Measurements from ENCODE around the gene MAN1C1. TPM values are rescaled to one million over a fixed set of nuclear protein-coding genes. Genes with fewer than 3 reads are reported as not detected.

MAN1C1 gene
- total RNA-seq: 10 to 100 TPM in 1 of 2 donors, 1 to 10 TPM in 1; 4.4 to 10.9 TPM

DNA sequence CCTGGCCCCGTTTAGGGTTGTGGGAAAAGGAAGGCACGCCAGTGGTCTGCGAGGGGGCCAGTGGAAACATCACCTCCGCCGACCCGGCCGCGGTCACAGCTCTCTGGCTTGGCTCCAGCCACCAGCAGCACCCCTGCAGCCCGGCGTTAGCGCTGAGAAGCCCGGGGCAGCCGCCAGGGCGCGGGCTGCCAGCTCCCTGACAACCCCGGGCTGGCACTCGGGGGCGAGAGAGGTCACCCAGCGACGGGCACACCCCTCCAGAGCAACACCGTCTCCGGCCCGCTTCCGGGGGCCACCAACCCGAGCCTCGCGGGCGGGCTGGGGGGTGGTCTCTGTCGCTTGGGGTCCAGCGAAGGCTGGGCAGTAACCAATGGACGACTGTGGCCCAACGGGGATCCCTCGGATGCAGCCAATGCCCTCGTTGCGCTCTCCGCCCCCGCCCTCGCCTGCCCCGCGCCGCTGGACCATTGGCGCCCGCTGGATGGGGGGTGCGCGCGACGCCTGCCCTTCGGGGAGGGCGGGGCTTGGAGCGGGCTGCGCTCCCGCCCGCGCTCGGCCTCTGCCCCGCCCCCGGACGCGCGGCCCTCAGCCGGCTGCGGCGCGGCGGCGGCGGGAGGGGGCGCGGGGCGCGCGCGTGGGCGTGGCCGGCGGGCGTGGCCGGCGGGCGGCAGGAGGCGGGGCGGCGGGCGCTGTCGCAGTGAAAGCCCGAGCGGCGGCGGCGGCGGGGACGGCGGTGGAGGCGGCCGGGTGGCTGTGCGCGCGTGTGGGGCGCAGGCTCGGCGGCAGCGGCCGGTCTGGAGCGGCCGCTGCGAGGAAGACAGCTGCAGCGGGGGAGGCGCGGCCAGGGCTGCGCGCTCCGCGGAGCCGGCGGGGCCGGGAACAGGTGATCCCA, at the start of gene MAN1C1:
TSS of gene MAN1C1 (plus strand) at position 697 of the 892 bp plus-strand sequence. CDS start 1,007 bp downstream, outside the sequence.
- H3K36me3 ChIP-seq (replicated peaks in 1 of 2; ENCODE audit: insufficient read depth in 1 of 2, low read depth in 2 of 2): no peaks in the 10 kb centered on the region
- WGBS, 2 donors: 0 to 1% methylated on average over 15 to 98 of the region's 116 CpGs
- DNase-seq: peak; percentile 81 to 89 (median 87)
- peak within 1 kb of the TSS; percentile 38 to 74 (median 65) for H3K27ac ChIP-seq
- peaks cover 24% of the 10 kb centered on the region for H3K4me1 ChIP-seq
- H3K4me3 ChIP-seq: peak within 1 kb of the TSS; percentile 47 to 62
- H3K27me3 ChIP-seq: no peaks in the 10 kb centered on the region
- ATAC-seq: peak; percentile 92
- intact Hi-C loops (cut with DNase I): no loop called here
- H3K9me3 ChIP-seq: no peaks in the 10 kb centered on the region
- TF ChIP-seq CTCF (IDR thresholded peaks at IDR 0.05) (peak in 6 of 7 experiments; percentile 25 to 64 (median 56)), POLR2A (IDR thresholded peaks at IDR 0.05) (no peak)

DNA sequence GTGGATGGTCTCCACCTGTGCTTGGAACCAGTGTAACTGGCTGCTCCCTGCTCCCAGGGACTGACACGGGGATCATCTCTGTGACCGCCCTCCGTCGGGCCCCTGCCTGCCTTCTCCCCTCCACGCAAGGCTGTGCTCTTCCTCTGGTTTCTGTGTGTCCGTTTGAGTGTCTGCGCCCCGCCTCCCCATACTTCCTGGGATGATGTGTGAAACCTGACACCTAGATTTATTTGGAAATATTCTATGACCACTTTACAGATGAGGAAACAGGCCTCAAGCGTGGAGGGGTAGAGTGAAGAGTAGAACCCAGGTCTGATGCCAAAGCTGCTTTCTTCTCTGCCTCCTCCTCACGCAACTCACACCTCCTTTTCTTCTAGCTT, 48.9 kb upstream of the MAN1C1 start:
- DNase-seq (no peak), ATAC-seq (no peak)
- peak overlapping the region in 2 of 4 donors; percentile 8 to 39 for H3K27ac ChIP-seq
- H3K4me1 ChIP-seq: peaks cover 4% of the 10 kb centered on the region
- no peak overlapping the region for H3K4me3 ChIP-seq
- peaks cover 0 to 10% of the 10 kb centered on the region in 2 donors for H3K36me3 ChIP-seq (replicated peaks in 1 of 2; ENCODE audit: insufficient read depth in 1 of 2, low read depth in 2 of 2)
- 84 to 89% methylated on average over 10 of the region's 10 CpGs for WGBS, 2 donors
- intact Hi-C loops (cut with DNase I): no loop called here
- TF ChIP-seq CTCF (IDR thresholded peaks at IDR 0.05) (no peak), POLR2A (IDR thresholded peaks at IDR 0.05) (no peak)
- H3K27me3 ChIP-seq: no peaks in the 10 kb centered on the region
- H3K9me3 ChIP-seq: no peaks in the 10 kb centered on the region

DNA sequence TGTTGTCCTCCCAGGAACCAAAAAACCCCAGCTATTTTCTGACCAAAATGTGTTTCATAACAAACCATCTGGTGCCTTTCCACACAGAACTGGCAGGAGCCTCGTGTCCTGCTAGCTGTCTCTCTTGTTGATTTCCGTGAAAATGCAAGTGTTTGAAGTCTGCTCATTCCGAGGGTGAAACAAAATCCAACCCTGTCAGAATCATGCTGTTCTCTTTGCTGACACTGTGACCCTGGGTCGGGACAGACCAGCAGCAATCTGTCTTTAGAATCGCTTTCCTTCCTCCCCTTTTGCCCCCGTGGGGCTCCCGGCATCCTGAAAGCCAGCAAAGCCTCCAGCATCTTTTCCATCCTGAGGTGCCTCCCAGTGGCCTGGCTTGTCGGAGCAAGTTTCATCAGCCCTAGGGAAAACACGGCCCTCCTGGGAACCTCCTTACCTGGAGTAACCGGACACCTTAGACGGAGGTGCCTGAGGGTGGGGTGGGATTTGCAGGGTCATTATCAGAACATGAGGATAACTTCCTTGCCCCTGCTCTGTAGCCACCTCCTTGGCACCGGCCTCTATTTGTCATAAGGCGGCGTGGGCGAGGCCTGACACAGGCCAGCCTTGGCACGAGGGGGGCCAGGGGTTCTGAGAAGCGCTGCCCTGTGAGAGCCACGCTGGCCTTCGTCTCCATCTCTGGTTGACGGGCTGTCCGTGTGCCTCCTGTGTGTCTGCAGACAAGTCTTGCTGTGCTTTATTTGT, 48.3 kb upstream of the MAN1C1 start:
- Histone ChIP-seq H3K27ac (peak overlapping the region in 2 of 4 donors; percentile 14 to 39), H3K4me3 (no peak overlapping the region), H3K27me3 (no peaks in the 10 kb centered on the region), H3K9me3 (no peaks in the 10 kb centered on the region), H3K36me3 (replicated peaks in 1 of 2; ENCODE audit: insufficient read depth in 1 of 2, low read depth in 2 of 2) (peaks cover 0 to 10% of the 10 kb centered on the region in 2 donors), H3K4me1 (peaks cover 10% of the 10 kb centered on the region)
- 67 to 82% methylated on average over 17 to 21 of the region's 21 CpGs for WGBS, 2 donors
- intact Hi-C loops (cut with DNase I): no loop called here
- peak; percentile 7 for ATAC-seq
- DNase-seq: no peak
- no peak for TF ChIP-seq POLR2A (IDR thresholded peaks at IDR 0.05)
- TF ChIP-seq CTCF (IDR thresholded peaks at IDR 0.05): no peak

DNA sequence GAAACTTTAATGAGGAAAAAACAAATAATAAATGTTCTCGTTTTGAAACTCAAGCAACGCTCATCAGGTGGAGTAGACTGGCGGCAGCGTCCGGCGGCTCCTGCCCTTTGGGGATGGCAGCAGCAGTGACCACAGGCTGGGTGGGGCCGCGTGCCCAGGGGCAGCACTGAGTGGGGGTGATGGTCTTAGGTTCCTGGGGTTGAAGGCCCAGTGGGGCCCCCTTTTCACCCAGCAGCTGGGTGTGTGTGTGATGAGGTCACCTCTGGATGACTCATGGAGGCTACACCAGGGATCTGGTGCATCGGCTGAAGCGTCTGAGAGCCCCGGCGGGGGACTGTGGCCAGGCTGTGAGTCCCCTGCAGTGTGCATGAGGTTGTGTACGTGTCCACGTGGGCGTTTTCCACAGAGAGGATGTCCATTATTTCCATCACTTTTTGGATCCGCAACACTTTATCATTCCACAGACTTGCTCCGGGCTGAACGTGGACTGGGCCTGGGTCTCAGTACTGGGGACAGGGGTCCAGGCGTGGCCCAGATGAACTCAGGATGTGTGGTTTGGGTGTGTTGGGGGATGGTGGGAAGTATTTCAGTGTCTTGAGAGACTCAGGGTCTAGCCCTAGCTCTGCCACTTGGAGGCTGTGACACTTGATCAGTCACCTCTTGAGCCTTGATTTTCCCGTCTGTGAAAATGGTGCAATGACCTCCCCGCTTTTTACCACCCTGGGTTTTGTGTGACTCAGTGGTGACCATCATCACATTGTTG, 47.6 kb upstream of the MAN1C1 start:
- no peak for ATAC-seq
- intact Hi-C loops (cut with DNase I): no loop called here
- Histone ChIP-seq H3K36me3 (replicated peaks in 1 of 2; ENCODE audit: insufficient read depth in 1 of 2, low read depth in 2 of 2) (peaks cover 0 to 6% of the 10 kb centered on the region in 2 donors), H3K9me3 (no peaks in the 10 kb centered on the region), H3K27me3 (no peaks in the 10 kb centered on the region), H3K4me1 (peaks cover 18% of the 10 kb centered on the region), H3K4me3 (no peak overlapping the region), H3K27ac (peak overlapping the region in 1 of 4 donors; percentile 14)
- 83 to 85% methylated on average over 16 to 21 of the region's 21 CpGs for WGBS, 2 donors
- TF ChIP-seq POLR2A (IDR thresholded peaks at IDR 0.05) (no peak), CTCF (IDR thresholded peaks at IDR 0.05) (no peak)
- DNase-seq: no peak

Data from body of pancreas (tissue), 4 donors.